Fibroblast of lung (primary cell): ENCODE data around the gene GP1BB.

Source experiments
- EZH2 ChIP-seq: IDR thresholded peaks from 2 replicates; pipeline ENCODE4 v1.5.1; 2012; ENCODE audit warnings: low read length, control low read depth, mild to moderate bottlenecking; ENCODE audit errors: missing control alignments
- TF ChIP-seq, protein P1 (sequence below), 2 donors: IDR thresholded peaks in 1 of 2; conservative IDR thresholded peaks in 1 of 2; 1 replicate in 1 of 2; 2 replicates in 1 of 2; pipeline ENCODE4 v1.5.1; 2011 to 2012; ENCODE audit warnings: low read length in 2 of 2, control low read depth in 1 of 2, inconsistent platforms in 1 of 2, low read depth in 1 of 2, mild to moderate bottlenecking in 1 of 2

DNA sequence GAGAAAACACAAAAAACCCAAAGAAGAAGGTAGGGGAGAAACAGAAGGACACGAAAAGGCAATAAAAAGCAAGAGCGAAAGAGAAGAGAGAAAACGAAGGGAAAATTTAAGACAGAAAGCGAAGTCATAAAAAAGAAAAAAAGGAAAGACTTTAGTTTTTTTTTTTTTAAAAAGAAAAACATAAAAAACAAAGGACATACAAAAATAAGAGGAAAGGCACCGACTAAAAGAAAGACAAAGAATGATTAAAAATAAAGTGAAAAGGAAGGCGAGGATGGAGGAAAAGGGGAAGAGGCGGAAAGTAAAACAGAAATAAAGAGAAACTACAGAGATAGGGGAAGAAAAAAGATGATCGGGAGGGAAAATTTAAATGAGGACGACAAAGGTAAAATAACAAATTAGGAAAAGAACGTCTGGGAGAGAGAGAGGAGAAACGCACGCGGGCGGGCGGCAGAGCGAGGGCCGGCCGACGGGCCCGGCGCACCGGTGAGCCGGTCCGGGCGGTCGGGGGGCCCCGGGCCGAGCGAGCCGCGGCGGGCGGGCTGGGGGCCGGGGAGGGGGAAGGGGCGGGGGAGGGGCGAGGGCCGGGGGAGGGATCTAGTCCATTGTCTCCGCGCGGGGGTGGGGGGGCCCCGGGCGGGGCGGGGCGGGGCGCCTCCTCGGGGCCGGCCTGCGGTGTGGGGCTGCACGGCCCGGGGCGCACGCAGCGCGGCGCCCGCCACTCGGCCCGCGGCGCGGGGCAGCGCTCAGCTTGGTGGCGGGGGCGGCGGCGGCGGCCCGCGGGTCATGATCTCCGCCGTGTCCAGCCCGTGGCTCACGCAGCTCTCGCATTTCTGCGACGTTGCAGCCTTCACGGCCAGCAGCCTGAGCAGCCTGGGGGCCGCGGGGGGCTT is 37.0 kb downstream of the GP1BB start, which contains the start of gene TBX1:
- TF ChIP-seq, protein P1, sequence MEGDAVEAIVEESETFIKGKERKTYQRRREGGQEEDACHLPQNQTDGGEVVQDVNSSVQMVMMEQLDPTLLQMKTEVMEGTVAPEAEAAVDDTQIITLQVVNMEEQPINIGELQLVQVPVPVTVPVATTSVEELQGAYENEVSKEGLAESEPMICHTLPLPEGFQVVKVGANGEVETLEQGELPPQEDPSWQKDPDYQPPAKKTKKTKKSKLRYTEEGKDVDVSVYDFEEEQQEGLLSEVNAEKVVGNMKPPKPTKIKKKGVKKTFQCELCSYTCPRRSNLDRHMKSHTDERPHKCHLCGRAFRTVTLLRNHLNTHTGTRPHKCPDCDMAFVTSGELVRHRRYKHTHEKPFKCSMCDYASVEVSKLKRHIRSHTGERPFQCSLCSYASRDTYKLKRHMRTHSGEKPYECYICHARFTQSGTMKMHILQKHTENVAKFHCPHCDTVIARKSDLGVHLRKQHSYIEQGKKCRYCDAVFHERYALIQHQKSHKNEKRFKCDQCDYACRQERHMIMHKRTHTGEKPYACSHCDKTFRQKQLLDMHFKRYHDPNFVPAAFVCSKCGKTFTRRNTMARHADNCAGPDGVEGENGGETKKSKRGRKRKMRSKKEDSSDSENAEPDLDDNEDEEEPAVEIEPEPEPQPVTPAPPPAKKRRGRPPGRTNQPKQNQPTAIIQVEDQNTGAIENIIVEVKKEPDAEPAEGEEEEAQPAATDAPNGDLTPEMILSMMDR (conservative IDR thresholded peaks at IDR 0.05 in 1 of 2, IDR thresholded peaks at IDR 0.05 in 1 of 2; ENCODE audit: low read depth in 1 of 2, low read length in 2 of 2) = no peak
- peak; percentile 67 for TF ChIP-seq EZH2
